GM21447 (cell line): ENCODE results near the gene HDLBP.

ENCODE experiments used
- ATAC-seq: cut with Tn5 transposase; IDR thresholded peaks from one replicate; pipeline ENCODE4 v1.9.1; 2021; ENCODE audit not compliant: unreplicated experiment

The HDLBP gene

GRCh38 chr2:241315093-241315878 lies at the start of gene HDLBP:
TSS of gene HDLBP (minus strand) at chr2:241315672. CDS start at chr2:241266869, 48,803 bp downstream.
- ATAC-seq = peak; percentile 56

GRCh38 chr2:241364781-241365180 lies 49.3 kb upstream of the HDLBP start:
- ATAC-seq = no peak

- no peak for ATAC-seq
Measured at GRCh38 chr2:241363426-241363825, 48.0 kb upstream of the HDLBP start.

- no peak for ATAC-seq
Measured at GRCh38 chr2:241359481-241360045, 44.1 kb upstream of the HDLBP start.

- peak; percentile 41 for ATAC-seq
Measured at GRCh38 chr2:241358470-241358869, 43.0 kb upstream of the HDLBP start.

GRCh38 chr2:241357531-241357930 lies 42.1 kb upstream of the HDLBP start:
- no peak for ATAC-seq

- no peak for ATAC-seq
Measured at GRCh38 chr2:241356871-241357260, 41.4 kb upstream of the HDLBP start.

GRCh38 chr2:241355983-241356870 lies 40.8 kb upstream of the HDLBP start, which contains the start of gene FARP2:
TSS of gene FARP2 (plus strand) at chr2:241356285. CDS start at chr2:241373108, 16,823 bp downstream.
- ATAC-seq = peak; percentile 84

- ATAC-seq = no peak
Measured at GRCh38 chr2:241354668-241355658, 39.5 kb upstream of the HDLBP start.

- ATAC-seq = no peak
Measured at GRCh38 chr2:241352227-241352626, 36.8 kb upstream of the HDLBP start.

GRCh38 chr2:241351640-241352031 lies 36.2 kb upstream of the HDLBP start:
- ATAC-seq = no peak

GRCh38 chr2:241350878-241351639 lies 35.6 kb upstream of the HDLBP start:
- no peak for ATAC-seq

GRCh38 chr2:241350530-241350877 lies 35.0 kb upstream of the HDLBP start:
- ATAC-seq = no peak

- no peak for ATAC-seq
Measured at GRCh38 chr2:241349941-241350340, 34.5 kb upstream of the HDLBP start.

GRCh38 chr2:241344925-241345651 lies 29.6 kb upstream of the HDLBP start:
- ATAC-seq = no peak

- ATAC-seq = no peak
Measured at GRCh38 chr2:241340631-241341163, 25.2 kb upstream of the HDLBP start.

GRCh38 chr2:241339839-241340630 lies 24.6 kb upstream of the HDLBP start:
- ATAC-seq = no peak

- ATAC-seq = no peak
Measured at GRCh38 chr2:241334813-241335212, 19.3 kb upstream of the HDLBP start.
